Activated CD8-positive, alpha-beta T cell treated with anti-CD3 and anti-CD28 coated beads for 36 hours (primary cell): ENCODE data around the gene SLC6A5. TPM values are rescaled to one million over a fixed set of nuclear protein-coding genes. Genes with fewer than 3 reads are reported as not detected.

ENCODE experiments used
- ATAC-seq: fragments of 200-7000 bp; cut with Tn5 transposase; one replicate; pipeline ENCODE4 v1.10.0; 2021; ENCODE audit warnings: mild to moderate bottlenecking, moderate library complexity
- CTCF ChIA-PET: fragments of 350-600 bp; sonication (Branson Sonifier 250); formaldehyde crosslinking; loops from one replicate; lab custom pipeline; 2021; ENCODE audit warnings: antibody characterized with exemption; lab: Charles Lee
- POLR2A ChIA-PET: fragments of 350-600 bp; sonication (Branson Sonifier 250); formaldehyde crosslinking; loops from one replicate; lab custom pipeline; 2021; ENCODE audit warnings: antibody characterized with exemption; lab: Charles Lee
- DNase-seq: peaks from one replicate; pipeline ENCODE4 v3.0.0-alpha.2; 2020
- H3K27ac Mint-ChIP-seq: one replicate; pipeline ENCODE4 v1.8.0; 2021; ENCODE audit warnings: mild to moderate bottlenecking, mixed read lengths
- H3K27me3 Mint-ChIP-seq: one replicate; pipeline ENCODE4 v1.8.0; 2021; ENCODE audit warnings: mixed read lengths
- H3K36me3 Mint-ChIP-seq: one replicate; pipeline ENCODE4 v1.8.0; 2021; ENCODE audit warnings: low read depth, mixed read lengths
- H3K4me1 Mint-ChIP-seq: one replicate; pipeline ENCODE4 v1.8.0; 2021; ENCODE audit warnings: low read depth, mixed read lengths
- H3K4me3 Mint-ChIP-seq: one replicate; pipeline ENCODE4 v1.8.0; 2021; ENCODE audit warnings: mild to moderate bottlenecking, moderate library complexity, mixed read lengths
- H3K9me3 Mint-ChIP-seq: one replicate; pipeline ENCODE4 v1.8.0; 2021; ENCODE audit warnings: mixed read lengths
- intact Hi-C: fragments of 100-400 bp; cut with micrococcal nuclease; formaldehyde crosslinking; loops from one replicate; pipeline ENCODE4 v1.10.0; 2022
- total RNA-seq, 2 experiments: library from RNA; stranded (reverse); gene quantifications; one replicate each; pipeline ENCODE4 v1.2.3, GENCODE V29; 2021
- TF ChIP-seq, protein P1 (sequence below): fragments of 200-600 bp; IDR thresholded peaks from one replicate; pipeline ENCODE4 v1.8.0; 2022; ENCODE audit warnings: antibody characterized with exemption, mild to moderate bottlenecking

Gene SLC6A5
- total RNA-seq, 2 experiments from 2014 or later = not detected

DNA sequence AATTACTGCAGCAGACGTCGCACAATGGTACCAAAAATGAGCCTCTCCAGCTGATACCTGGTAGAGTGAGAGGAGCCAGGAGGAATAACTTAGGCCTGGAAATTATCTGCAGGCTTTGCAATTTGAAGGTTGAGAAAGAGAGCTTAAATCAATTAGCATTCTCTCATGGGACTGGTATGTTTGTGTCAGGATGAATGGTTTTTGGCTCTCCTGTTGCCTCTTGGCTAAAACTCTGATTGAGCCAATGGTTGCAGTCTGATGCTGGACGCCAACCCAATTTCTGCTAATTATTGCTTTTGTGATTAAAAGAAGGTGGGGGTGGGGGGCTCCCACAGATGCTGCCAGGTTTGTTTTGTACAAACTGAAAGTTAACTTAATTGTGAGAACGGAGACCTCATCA lies 57.5 kb downstream of the SLC6A5 start:
- TF ChIP-seq, protein P1, sequence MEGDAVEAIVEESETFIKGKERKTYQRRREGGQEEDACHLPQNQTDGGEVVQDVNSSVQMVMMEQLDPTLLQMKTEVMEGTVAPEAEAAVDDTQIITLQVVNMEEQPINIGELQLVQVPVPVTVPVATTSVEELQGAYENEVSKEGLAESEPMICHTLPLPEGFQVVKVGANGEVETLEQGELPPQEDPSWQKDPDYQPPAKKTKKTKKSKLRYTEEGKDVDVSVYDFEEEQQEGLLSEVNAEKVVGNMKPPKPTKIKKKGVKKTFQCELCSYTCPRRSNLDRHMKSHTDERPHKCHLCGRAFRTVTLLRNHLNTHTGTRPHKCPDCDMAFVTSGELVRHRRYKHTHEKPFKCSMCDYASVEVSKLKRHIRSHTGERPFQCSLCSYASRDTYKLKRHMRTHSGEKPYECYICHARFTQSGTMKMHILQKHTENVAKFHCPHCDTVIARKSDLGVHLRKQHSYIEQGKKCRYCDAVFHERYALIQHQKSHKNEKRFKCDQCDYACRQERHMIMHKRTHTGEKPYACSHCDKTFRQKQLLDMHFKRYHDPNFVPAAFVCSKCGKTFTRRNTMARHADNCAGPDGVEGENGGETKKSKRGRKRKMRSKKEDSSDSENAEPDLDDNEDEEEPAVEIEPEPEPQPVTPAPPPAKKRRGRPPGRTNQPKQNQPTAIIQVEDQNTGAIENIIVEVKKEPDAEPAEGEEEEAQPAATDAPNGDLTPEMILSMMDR = no peak
- Mint-ChIP-seq H3K36me3 (no peaks in the 10 kb centered on the region), H3K9me3 (no peaks in the 10 kb centered on the region), H3K4me1 (no peaks in the 10 kb centered on the region), H3K4me3 (no peak overlapping the region), H3K27ac (no peak overlapping the region), H3K27me3 (peaks cover 14% of the 10 kb centered on the region)
- ChIA-PET POLR2A (no interaction called here), CTCF (interaction anchor here (1.9 to 2.7 kb wide), 2 partner anchors 9 to 15 kb away, joined by 10 to 13 read pairs; no protein-coding TSS in a partner anchor)
- ATAC-seq (no peak), DNase-seq (no peak)
- intact Hi-C loops = no loop called here

GRCh38 chr11:20658135-20658534 lies 58.7 kb downstream of the SLC6A5 start:
- Mint-ChIP-seq H3K27me3 (peaks cover 14% of the 10 kb centered on the region), H3K9me3 (peaks cover 1% of the 10 kb centered on the region), H3K27ac (no peak overlapping the region), H3K4me1 (no peaks in the 10 kb centered on the region), H3K4me3 (no peak overlapping the region), H3K36me3 (no peaks in the 10 kb centered on the region)
- TF ChIP-seq, protein P1 = no peak
- ChIA-PET CTCF (interaction anchor here (2.7 kb wide), 1 partner anchor 14 kb away, joined by 10 read pairs; no protein-coding TSS in a partner anchor), POLR2A (no interaction called here)
- intact Hi-C loops = no loop called here
- ATAC-seq = no peak
- DNase-seq = no peak

DNA sequence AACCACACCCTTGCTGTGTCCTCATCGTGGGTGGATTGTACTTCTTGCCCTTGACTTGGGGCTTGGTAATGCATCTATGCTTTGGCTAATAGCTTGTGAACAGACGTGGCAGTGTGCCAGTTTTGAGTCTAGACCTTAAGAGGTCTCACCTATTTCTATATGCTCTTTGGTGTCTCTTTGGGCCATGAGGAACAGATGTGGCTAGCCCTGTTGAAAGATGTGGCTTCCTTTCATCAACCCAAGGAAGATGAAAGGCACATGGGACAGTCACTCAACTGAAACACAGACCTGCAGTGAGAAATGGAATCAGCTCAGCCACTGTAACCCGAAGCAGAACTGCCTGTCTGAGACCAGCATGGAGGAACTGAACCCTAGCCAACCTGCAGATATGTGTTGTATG lies 62.0 kb downstream of the SLC6A5 start:
- peaks cover 1% of the 10 kb centered on the region for H3K9me3 Mint-ChIP-seq
- no peaks in the 10 kb centered on the region for H3K36me3 Mint-ChIP-seq

GRCh38 chr11:20661850-20662249 lies 62.4 kb downstream of the SLC6A5 start:
- DNase-seq (no peak), ATAC-seq (no peak)
- Mint-ChIP-seq H3K27ac (no peak overlapping the region), H3K4me3 (no peak overlapping the region), H3K9me3 (peaks cover 1% of the 10 kb centered on the region), H3K27me3 (peaks cover 17% of the 10 kb centered on the region), H3K36me3 (no peaks in the 10 kb centered on the region), H3K4me1 (no peaks in the 10 kb centered on the region)
- ChIA-PET CTCF (no interaction called here), POLR2A (no interaction called here)
- intact Hi-C loops = no loop called here
- TF ChIP-seq, protein P1 = no peak

More for the DNA sequence above, 62.0 kb downstream of the SLC6A5 start:
- Mint-ChIP-seq H3K4me3 (no peak overlapping the region), H3K27ac (no peak overlapping the region), H3K27me3 (peaks cover 17% of the 10 kb centered on the region), H3K4me1 (no peaks in the 10 kb centered on the region)
- TF ChIP-seq, protein P1 = no peak
- DNase-seq = no peak
- POLR2A ChIA-PET = no interaction called here
- CTCF ChIA-PET = no interaction called here
- intact Hi-C loops = no loop called here
- no peak for ATAC-seq

DNA sequence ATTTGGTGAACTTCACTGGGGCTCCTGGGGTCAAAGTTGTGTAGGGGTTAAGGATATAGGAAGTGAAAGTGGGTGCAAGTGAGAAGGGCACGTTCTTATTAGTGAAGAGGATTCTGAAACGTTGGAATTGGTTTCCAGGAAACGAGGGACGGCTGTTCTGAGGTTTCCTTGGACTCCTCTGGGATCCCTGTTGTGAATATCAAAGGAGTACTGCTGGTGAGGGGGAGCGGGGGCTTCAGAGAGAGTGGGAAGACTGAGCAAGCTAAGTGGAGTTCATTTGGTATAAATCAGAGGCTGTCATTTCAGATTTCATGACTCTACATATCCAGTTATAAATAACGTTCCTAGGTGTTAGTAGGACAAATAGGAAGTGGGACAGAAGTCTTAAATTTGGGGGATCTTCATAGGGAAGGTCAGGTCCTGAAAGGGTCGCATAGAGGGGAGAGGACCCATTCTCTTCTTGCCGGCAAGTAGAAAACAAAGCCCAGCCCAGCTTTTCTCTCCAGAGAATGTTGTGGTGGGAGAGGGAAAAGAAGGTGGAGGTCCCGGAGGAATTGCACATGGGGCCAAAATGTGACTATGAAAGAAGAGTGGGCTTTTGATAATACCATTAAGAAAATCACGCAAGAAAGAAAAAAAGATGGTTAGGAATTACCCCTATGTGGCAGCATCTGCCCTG lies 68.9 kb downstream of the SLC6A5 start:
- H3K4me3 Mint-ChIP-seq = no peak overlapping the region
- POLR2A ChIA-PET = no interaction called here

More for the DNA sequence above, 68.9 kb downstream of the SLC6A5 start:
- CTCF ChIA-PET = interaction anchor here (0.6 to 1.3 kb wide), 2 partner anchors 20 to 31 kb away, joined by 3 to 5 read pairs; no protein-coding TSS in a partner anchor
- no peak for ATAC-seq
- TF ChIP-seq, protein P1 = no peak
- no peak for DNase-seq
- peaks cover 51% of the 10 kb centered on the region for H3K27me3 Mint-ChIP-seq
- H3K4me1 Mint-ChIP-seq = no peaks in the 10 kb centered on the region
- H3K36me3 Mint-ChIP-seq = no peaks in the 10 kb centered on the region
- H3K9me3 Mint-ChIP-seq = no peaks in the 10 kb centered on the region
- intact Hi-C loops = no loop called here
- H3K27ac Mint-ChIP-seq = no peak overlapping the region
